Measurements from ENCODE around the gene ARMC3. TPM values are rescaled to one million over a fixed set of nuclear protein-coding genes. Genes with fewer than 3 reads are reported as not detected.
"Not testable (repeated sequence)": the region's sequence is repeated elsewhere in the genome, so short reads cannot be mapped to it uniquely, and the experiment has no call there.

ARMC3 gene
- polyA plus RNA-seq, 2 of the 4 experiments (the other 2 are of a cell fraction), result 0.09 to 0.59 TPM

DNA sequence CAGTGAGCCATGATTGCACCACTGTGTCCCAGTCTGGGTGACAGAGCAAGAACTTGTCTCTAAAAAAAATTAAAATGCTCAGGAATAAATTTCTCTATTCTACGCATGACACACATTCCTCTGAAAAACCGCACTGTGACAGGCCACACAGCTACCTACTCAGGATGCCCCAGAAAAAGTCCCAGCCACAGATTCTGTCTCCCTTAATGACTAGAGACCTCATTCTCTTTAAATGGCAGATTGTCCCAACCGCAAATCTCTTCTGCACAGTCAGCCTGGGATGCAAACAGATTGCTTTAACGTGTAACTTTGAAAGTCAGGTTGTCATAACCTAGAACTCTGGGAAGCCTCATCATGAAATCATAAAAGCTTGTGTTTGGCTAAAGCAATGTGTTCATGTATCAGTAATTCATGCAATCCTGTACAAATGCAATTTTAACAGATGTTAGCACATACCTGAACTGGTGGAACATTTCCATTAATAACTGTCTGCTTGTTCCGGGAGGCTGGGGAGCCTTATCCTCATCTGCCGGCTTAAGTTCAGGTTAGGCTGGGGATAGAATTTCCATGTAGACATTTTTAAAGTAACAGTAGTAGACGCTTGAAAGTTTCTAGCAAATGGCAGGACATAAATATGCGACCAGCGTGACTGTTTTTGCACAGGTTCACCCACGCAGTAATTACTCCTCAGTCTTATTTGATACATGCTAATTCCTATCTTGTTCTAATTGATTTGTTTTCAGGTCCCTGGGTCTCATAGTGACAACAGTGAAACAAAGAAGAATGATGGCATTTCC is 141.4 kb downstream of the ARMC3 start (continued):
- TF ChIP-seq, protein P1, sequence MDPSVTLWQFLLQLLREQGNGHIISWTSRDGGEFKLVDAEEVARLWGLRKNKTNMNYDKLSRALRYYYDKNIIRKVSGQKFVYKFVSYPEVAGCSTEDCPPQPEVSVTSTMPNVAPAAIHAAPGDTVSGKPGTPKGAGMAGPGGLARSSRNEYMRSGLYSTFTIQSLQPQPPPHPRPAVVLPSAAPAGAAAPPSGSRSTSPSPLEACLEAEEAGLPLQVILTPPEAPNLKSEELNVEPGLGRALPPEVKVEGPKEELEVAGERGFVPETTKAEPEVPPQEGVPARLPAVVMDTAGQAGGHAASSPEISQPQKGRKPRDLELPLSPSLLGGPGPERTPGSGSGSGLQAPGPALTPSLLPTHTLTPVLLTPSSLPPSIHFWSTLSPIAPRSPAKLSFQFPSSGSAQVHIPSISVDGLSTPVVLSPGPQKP (IDR thresholded peaks at IDR 0.05; ENCODE audit: low read depth, low read length), result no peak
- TF ChIP-seq, protein P2, sequence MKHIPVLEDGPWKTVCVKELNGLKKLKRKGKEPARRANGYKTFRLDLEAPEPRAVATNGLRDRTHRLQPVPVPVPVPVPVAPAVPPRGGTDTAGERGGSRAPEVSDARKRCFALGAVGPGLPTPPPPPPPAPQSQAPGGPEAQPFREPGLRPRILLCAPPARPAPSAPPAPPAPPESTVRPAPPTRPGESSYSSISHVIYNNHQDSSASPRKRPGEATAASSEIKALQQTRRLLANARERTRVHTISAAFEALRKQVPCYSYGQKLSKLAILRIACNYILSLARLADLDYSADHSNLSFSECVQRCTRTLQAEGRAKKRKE (CRISPR knock-in tag; IDR thresholded peaks at IDR 0.05; ENCODE audit: low read depth), result no peak
- no peak for TF ChIP-seq EHF (CRISPR knock-in tag; IDR thresholded peaks at IDR 0.05)
- TF ChIP-seq FOSB (CRISPR knock-in tag; IDR thresholded peaks at IDR 0.05), result no peak
- TF ChIP-seq RCOR1 (IDR thresholded peaks at IDR 0.05; ENCODE audit: low read depth, low read length), result no peak
- no peak for TF ChIP-seq RFX5 (IDR thresholded peaks at IDR 0.05)

DNA sequence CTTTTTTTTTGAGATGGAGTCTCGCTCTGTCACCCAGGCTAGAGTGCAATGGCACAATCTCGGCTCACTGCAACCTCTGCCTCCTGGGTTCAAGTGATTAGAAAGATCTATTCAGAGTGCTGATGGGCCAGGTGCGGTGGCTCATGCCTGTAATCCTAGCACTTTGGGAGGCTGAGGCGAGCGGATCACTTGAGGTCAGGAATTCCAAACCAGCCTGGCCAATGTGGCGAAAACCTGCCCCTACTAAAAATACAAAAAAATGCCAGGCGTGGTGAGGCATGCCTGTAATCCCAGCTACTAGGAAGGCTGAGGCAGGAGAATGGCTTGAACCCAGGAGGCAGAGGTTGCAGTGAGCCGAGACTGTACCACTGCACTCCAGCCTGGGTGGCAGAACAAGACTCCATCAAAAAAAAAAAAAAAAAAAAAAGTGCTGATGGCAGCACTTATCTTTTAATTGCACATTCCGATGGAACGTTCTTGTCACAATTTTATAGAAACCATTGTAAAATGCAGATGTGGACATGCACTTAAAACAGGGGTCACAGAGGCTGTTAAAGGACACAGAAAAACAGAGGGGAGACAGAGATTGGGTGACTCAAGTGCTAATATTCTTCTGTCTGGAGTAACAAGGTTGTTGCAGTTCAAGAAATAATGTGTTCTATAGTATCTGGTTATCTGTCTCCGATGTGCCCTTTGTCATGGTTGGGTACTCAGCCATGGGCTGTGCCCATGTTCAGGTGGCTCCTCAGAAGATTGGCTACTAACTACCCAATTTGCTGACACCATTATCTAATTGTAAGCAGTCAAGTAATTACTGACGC is 142.4 kb downstream of the ARMC3 start:
- ATAC-seq; H3K9me3 ChIP-seq; H3K4me1 ChIP-seq; H3K27ac ChIP-seq; FAIRE-seq; DNase-seq (ENCODE audit: low read depth in 1 of 2, low spot score in 1 of 2); POLR2A ChIA-PET; H3K4me2 ChIP-seq; H3K4me3 ChIP-seq: not testable (repeated sequence)
- 67% methylated on average over 12 of the region's 12 CpGs for WGBS (ENCODE audit: missing lambda C conversion rate)
- peak; percentile 91 for TF ChIP-seq MAFK (IDR thresholded peaks at IDR 0.05; ENCODE audit: partially characterized antibody)
- CTCF ChIA-PET, result interaction anchor here (0.6 to 0.7 kb wide), 2 partner anchors 85 to 1173 kb away, joined by 3 read pairs; no protein-coding TSS in a partner anchor

DNA sequence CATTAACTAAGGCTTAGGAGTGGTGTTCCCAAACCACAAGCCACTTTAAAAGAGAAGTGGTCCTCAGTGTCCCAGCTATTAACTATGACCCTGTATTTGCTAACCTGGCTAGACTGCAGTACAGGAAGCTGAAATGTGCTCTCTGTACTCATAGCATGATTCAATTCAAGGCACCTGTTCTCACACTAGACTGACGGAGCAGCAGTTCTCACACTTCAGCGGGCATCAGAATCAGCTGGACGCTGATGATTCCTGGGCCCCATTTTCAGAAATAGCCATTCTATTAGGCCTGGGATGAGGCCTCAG is 143.0 kb downstream of the ARMC3 start:
- 81% methylated on average over 3 of the region's 3 CpGs for WGBS (ENCODE audit: missing lambda C conversion rate)
- CTCF ChIA-PET, result interaction anchor here (0.6 kb wide), 1 partner anchor 1173 kb away, joined by 3 read pairs; no protein-coding TSS in a partner anchor
- POLR2A ChIA-PET, result no interaction called here

DNA sequence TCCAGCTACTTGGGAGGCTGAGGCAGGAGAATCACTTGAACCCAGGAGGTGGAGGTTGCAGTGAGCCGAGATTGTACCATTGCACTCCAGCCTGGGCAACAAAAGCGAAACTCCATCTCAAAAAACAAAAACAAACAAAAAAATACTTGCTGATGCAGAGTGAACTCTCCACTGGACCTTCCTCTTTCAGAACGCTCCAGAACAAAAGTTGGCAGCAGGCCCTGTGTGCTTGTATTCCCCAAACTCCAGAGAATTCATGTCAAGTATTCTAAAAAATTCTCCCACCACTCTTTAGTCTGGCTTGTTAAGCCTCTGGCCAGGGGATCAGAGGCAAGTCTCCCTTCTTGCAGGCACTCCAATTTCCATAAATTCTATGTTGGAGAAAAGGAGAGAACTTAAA is 144.7 kb downstream of the ARMC3 start:
- H3K27ac ChIP-seq; ATAC-seq; FAIRE-seq; H3K4me3 ChIP-seq; H3K4me2 ChIP-seq; DNase-seq (ENCODE audit: low read depth in 1 of 2, low spot score in 1 of 2); H3K9me3 ChIP-seq; POLR2A ChIA-PET; H3K4me1 ChIP-seq: not testable (repeated sequence)
- CTCF ChIA-PET, result interaction anchor here (1.0 kb wide), 1 partner anchor 9 kb away, joined by 3 read pairs; no protein-coding TSS in a partner anchor
- 79% methylated on average over 3 of the region's 3 CpGs for WGBS (ENCODE audit: missing lambda C conversion rate)

More for the DNA sequence above, 143.0 kb downstream of the ARMC3 start:
- Histone ChIP-seq H3K4me1 (peaks cover 2% of the 10 kb centered on the region), H3K9me3 (no peaks in the 10 kb centered on the region), H3K27ac (no peak overlapping the region), H3K4me2 (no peak overlapping the region), H3K4me3 (no peak overlapping the region)
- FAIRE-seq (no peak), ATAC-seq (no peak), DNase-seq (ENCODE audit: low read depth in 1 of 2, low spot score in 1 of 2) (no peak)
- no peak for TF ChIP-seq MAFK (IDR thresholded peaks at IDR 0.05; ENCODE audit: partially characterized antibody)
- no peak for TF ChIP-seq NFE2L2 (conservative IDR thresholded peaks at IDR 0.05; ENCODE audit: low read length)
- no peak for TF ChIP-seq HEYL (CRISPR knock-in tag; IDR thresholded peaks at IDR 0.05)

DNA sequence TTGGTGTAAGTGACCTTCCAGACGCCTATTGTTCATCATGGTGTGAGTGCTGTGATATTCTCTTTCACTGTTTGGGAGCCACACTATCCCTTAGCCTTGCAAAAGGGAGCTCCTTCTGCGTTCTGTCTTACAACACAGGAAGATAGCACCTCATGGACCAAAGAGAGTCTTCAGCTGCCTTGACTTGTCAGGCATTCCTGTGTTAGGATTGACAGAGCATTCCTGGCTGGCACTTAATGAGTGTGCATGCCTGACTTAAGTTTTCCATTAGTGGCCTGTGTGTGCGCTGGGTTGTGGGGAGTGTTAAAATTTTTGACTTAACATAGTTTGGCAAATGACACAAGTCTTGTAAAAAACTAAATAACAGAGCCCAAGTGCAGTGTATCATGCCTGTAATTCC is 145.7 kb downstream of the ARMC3 start:
- H3K27ac ChIP-seq, result no peak overlapping the region
- WGBS (ENCODE audit: missing lambda C conversion rate), result 47% methylated on average over 3 of the region's 3 CpGs
- H3K4me3 ChIP-seq, result no peak overlapping the region
- FAIRE-seq (no peak), ATAC-seq (no peak), DNase-seq (ENCODE audit: low read depth in 1 of 2, low spot score in 1 of 2) (no peak)
- CTCF ChIA-PET, result no interaction called here
- H3K9me3 ChIP-seq, result no peaks in the 10 kb centered on the region
- POLR2A ChIA-PET, result no interaction called here
- TF ChIP-seq, protein P1 (IDR thresholded peaks at IDR 0.05; ENCODE audit: low read depth, low read length), result no peak
- no peak for TF ChIP-seq NPAS2 (CRISPR knock-in tag; IDR thresholded peaks at IDR 0.05; ENCODE audit: borderline replicate concordance)
- TF ChIP-seq EP300 (IDR thresholded peaks at IDR 0.05), result no peak
- no peak for TF ChIP-seq FOXS1 (CRISPR knock-in tag; IDR thresholded peaks at IDR 0.05)
- no peaks in the 10 kb centered on the region for H3K4me1 ChIP-seq
- H3K4me2 ChIP-seq, result no peak overlapping the region
